Neutrophil (primary cell): Measurements from ENCODE around the gene GATA1.
"Not testable (repeated sequence)": the region's sequence is repeated elsewhere in the genome, so short reads cannot be mapped to it uniquely, and the experiment has no call there.

Experiments used
- H3K27ac ChIP-seq: fragments of 200-600 bp; sonication (generic); 2 replicates; pipeline ENCODE4 v1.5.1; 2016; ENCODE audit warnings: mild to moderate bottlenecking, moderate library complexity
- H3K27me3 ChIP-seq: fragments of 200-600 bp; sonication (generic); 2 replicates; pipeline ENCODE4 v1.6.0; 2016; ENCODE audit warnings: mild to moderate bottlenecking
- H3K36me3 ChIP-seq: fragments of 200-600 bp; sonication (generic); 2 replicates; pipeline ENCODE4 v1.5.1; 2017
- H3K4me1 ChIP-seq, 2 experiments: fragments of 200-600 bp in 1 of 2; sonication (generic) in 1 of 2; 1 replicate in 1 of 2; 2 replicates in 1 of 2; pipeline versions ENCODE4 v1.5.1 to v1.6.1; 2013 to 2016; ENCODE audit warnings: low read depth in 1 of 2, low read length in 1 of 2, mild to moderate bottlenecking in 1 of 2, moderate library complexity in 1 of 2; ENCODE audit not compliant: control insufficient read depth in 1 of 2, insufficient read depth in 1 of 2
- H3K4me3 ChIP-seq, 2 experiments: fragments of 200-600 bp in 1 of 2; sonication (generic) in 1 of 2; 1 replicate in 1 of 2; 2 replicates in 1 of 2; pipeline ENCODE4 v1.5.1; 2013 to 2016; ENCODE audit warnings: low read depth in 1 of 2, low read length in 1 of 2, mild to moderate bottlenecking in 1 of 2, moderate library complexity in 1 of 2
- H3K9me3 ChIP-seq: fragments of 200-600 bp; sonication (generic); 2 replicates; pipeline ENCODE4 v1.5.1; 2016
- TF ChIP-seq, protein P1 (sequence below): fragments of 200-600 bp; sonication (generic); IDR thresholded peaks from 2 replicates; pipeline ENCODE4 v1.5.1; 2016; ENCODE audit warnings: antibody characterized with exemption

GATA1 gene

GRCh38 chrX:48814722-48815121, 28.3 kb downstream of the GATA1 start:
- H3K4me1 ChIP-seq: no peaks in the 10 kb centered on the region
- H3K27ac ChIP-seq: no peak overlapping the region
- H3K27me3 ChIP-seq: no peaks in the 10 kb centered on the region
- TF ChIP-seq, protein P1, sequence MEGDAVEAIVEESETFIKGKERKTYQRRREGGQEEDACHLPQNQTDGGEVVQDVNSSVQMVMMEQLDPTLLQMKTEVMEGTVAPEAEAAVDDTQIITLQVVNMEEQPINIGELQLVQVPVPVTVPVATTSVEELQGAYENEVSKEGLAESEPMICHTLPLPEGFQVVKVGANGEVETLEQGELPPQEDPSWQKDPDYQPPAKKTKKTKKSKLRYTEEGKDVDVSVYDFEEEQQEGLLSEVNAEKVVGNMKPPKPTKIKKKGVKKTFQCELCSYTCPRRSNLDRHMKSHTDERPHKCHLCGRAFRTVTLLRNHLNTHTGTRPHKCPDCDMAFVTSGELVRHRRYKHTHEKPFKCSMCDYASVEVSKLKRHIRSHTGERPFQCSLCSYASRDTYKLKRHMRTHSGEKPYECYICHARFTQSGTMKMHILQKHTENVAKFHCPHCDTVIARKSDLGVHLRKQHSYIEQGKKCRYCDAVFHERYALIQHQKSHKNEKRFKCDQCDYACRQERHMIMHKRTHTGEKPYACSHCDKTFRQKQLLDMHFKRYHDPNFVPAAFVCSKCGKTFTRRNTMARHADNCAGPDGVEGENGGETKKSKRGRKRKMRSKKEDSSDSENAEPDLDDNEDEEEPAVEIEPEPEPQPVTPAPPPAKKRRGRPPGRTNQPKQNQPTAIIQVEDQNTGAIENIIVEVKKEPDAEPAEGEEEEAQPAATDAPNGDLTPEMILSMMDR: no peak
- H3K4me3 ChIP-seq: no peak overlapping the region
- no peaks in the 10 kb centered on the region for H3K9me3 ChIP-seq
- H3K36me3 ChIP-seq: peaks cover 32% of the 10 kb centered on the region

DNA sequence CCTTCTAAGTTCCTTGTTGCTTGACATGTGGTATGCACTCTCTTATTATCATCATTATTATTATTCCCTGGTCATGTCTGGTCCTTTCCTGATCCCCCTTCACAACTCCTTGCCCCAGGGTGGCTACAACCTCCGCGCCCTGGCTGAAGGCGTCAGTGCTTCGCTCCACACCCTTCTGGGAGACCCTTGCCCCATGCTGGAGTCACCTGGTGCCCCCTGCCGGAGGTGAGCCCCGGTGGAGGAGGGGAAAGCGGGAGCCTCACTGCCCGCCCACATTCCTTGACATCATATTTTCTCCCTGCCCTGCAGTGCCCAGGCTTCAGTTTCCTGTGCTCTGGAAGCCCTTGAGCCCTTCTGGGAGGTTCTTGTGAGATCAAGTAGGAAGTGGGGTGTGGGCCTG, 28.9 kb downstream of the GATA1 start:
- Histone ChIP-seq H3K36me3 (peaks cover 34% of the 10 kb centered on the region), H3K4me1 (no peaks in the 10 kb centered on the region), H3K27me3 (no peaks in the 10 kb centered on the region), H3K27ac (no peak overlapping the region), H3K9me3 (no peaks in the 10 kb centered on the region), H3K4me3 (no peak overlapping the region)
- TF ChIP-seq, protein P1: no peak

GRCh38 chrX:48816014-48816810, 29.8 kb downstream of the GATA1 start:
- Histone ChIP-seq H3K27me3 (no peaks in the 10 kb centered on the region), H3K4me3 (no peak overlapping the region), H3K4me1 (no peaks in the 10 kb centered on the region), H3K36me3 (peaks cover 36% of the 10 kb centered on the region), H3K27ac (no peak overlapping the region), H3K9me3 (no peaks in the 10 kb centered on the region)
- TF ChIP-seq, protein P1: no peak

DNA sequence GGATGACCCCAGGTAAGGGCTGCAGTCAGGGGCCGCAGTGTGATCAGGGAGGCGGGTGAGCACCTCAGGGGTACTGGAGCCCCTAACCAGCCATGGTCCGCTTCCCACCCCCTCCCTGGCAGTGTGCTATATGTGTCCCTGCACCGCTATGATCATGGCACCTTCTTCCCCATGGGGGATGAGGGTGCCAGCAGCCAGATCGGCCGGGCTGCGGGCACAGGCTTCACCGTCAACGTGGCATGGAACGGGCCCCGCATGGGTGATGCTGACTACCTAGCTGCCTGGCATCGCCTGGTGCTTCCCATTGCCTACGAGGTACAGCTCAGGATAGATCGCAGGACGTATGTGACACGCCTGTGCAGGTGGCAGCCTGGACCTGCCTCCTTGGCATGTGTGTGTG, 31.7 kb downstream of the GATA1 start:
- Histone ChIP-seq H3K27me3 (no peaks in the 10 kb centered on the region), H3K4me1 (no peaks in the 10 kb centered on the region), H3K4me3 (no peak overlapping the region), H3K9me3 (no peaks in the 10 kb centered on the region), H3K36me3 (peaks cover 53% of the 10 kb centered on the region), H3K27ac (no peak overlapping the region)
- TF ChIP-seq, protein P1: no peak

DNA sequence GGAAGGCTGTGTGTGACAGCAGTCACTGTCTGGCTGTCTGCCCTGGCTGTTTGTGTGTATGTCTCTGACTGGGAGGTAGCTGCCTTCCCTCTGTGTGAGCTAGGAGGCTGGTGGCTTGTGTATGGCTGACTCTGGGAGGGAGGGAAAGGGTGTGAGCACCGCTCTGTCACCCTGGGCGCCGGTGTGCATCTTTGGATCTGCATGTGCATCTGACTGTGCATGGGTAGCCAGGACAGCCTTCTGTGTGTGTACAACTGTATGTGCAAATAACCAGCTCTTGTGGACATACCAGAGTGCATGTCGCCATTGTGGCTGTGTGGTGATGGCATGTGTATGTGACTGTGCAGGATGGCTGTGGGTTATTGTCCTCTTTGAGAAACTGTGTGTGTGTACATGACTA, 32.5 kb downstream of the GATA1 start:
- Histone ChIP-seq H3K27ac (no peak overlapping the region), H3K36me3 (peaks cover 61% of the 10 kb centered on the region), H3K4me1 (no peaks in the 10 kb centered on the region), H3K27me3 (no peaks in the 10 kb centered on the region), H3K4me3 (no peak overlapping the region), H3K9me3 (no peaks in the 10 kb centered on the region)
- TF ChIP-seq, protein P1: no peak

- not testable (repeated sequence) for H3K4me3 ChIP-seq, H3K27me3 ChIP-seq, H3K4me1 ChIP-seq, H3K9me3 ChIP-seq, H3K27ac ChIP-seq
- H3K36me3 ChIP-seq: peaks cover 65% of the 10 kb centered on the region
Observed at GRCh38 chrX:48819394-48819793, 33.0 kb downstream of the GATA1 start.
